CD4-positive, alpha-beta T cell treated with Interferon alpha-2 for 1 hour (primary cell): ENCODE measurements around the gene FNIP2.
"Not testable (repeated sequence)": the region's sequence is repeated elsewhere in the genome, so short reads cannot be mapped to it uniquely, and the experiment has no call there.

Source experiments
- DNase-seq, 2 donors: peaks; one replicate each; pipeline ENCODE4 v3.0.0-alpha.2; 2020 to 2022

Gene FNIP2

GRCh38 chr4:158817562-158818296, 48.9 kb downstream of the FNIP2 start:
- no peak for DNase-seq

- no peak for DNase-seq
These were observed 49.8 kb downstream of the FNIP2 start for GRCh38 chr4:158818560-158819140.

GRCh38 chr4:158819942-158820786, 51.3 kb downstream of the FNIP2 start:
- DNase-seq, result no peak

GRCh38 chr4:158821228-158821971, 52.6 kb downstream of the FNIP2 start:
- DNase-seq, result no peak

- no peak for DNase-seq
These were observed 53.5 kb downstream of the FNIP2 start for GRCh38 chr4:158822348-158822747.

GRCh38 chr4:158823461-158823873, 54.6 kb downstream of the FNIP2 start:
- DNase-seq, result no peak

GRCh38 chr4:158824425-158825274, 55.8 kb downstream of the FNIP2 start:
- no peak for DNase-seq

GRCh38 chr4:158825433-158826036, 56.7 kb downstream of the FNIP2 start:
- no peak for DNase-seq

- DNase-seq, result no peak
These were observed 57.2 kb downstream of the FNIP2 start for GRCh38 chr4:158826057-158826456.

GRCh38 chr4:158826882-158827281, 58.1 kb downstream of the FNIP2 start:
- peak in 1 of 2 donors; percentile 35 for DNase-seq

GRCh38 chr4:158827543-158827981, 58.7 kb downstream of the FNIP2 start:
- no peak for DNase-seq

- not testable (repeated sequence) for DNase-seq
These were observed 59.3 kb downstream of the FNIP2 start for GRCh38 chr4:158828151-158828550.

- DNase-seq, result no peak
These were observed 60.4 kb downstream of the FNIP2 start for GRCh38 chr4:158829254-158829653.

- DNase-seq, result no peak
These were observed 64.8 kb downstream of the FNIP2 start for GRCh38 chr4:158833602-158834001.

GRCh38 chr4:158835226-158836001, 66.6 kb downstream of the FNIP2 start:
- DNase-seq, result no peak

- no peak for DNase-seq
These were observed 67.2 kb downstream of the FNIP2 start for GRCh38 chr4:158836002-158836369.

- DNase-seq, result no peak
These were observed 68.1 kb downstream of the FNIP2 start for GRCh38 chr4:158836828-158837449.

GRCh38 chr4:158837527-158838141, 68.8 kb downstream of the FNIP2 start:
- DNase-seq, result no peak

- no peak for DNase-seq
These were observed 71.3 kb downstream of the FNIP2 start for GRCh38 chr4:158840131-158840530.

GRCh38 chr4:158841540-158841939, 72.7 kb downstream of the FNIP2 start:
- no peak for DNase-seq
